Sigmoid colon (tissue), 7 donors: ENCODE measurements around the gene PRKCQ. TPM values are rescaled to one million over a fixed set of nuclear protein-coding genes. Genes with fewer than 3 reads are reported as not detected.

Experiments
- DNase-seq: peaks from one replicate; pipeline ENCODE4 v3.0.0-alpha.2; 2019
- H3K27ac ChIP-seq, 4 donors: fragments of 200-600 bp; sonication (generic); one replicate each; pipeline ENCODE4 v1.5.1; 2016 to 2019; ENCODE audit warnings: mild to moderate bottlenecking in 1 of 4
- H3K27me3 ChIP-seq, 3 donors: fragments of 200-600 bp; sonication (generic); one replicate each; pipeline ENCODE4 v1.5.1; 2019; ENCODE audit warnings: mild to moderate bottlenecking in 1 of 3
- H3K36me3 ChIP-seq, 4 donors: fragments of 200-600 bp; sonication (generic); one replicate each; pipeline ENCODE4 v1.5.1; 2016 to 2019
- H3K4me1 ChIP-seq, 4 donors: fragments of 200-600 bp; sonication (generic); one replicate each; pipeline ENCODE4 v1.5.1; 2017 to 2019
- H3K4me3 ChIP-seq, 4 donors: fragments of 200-600 bp; sonication (generic); one replicate each; pipeline ENCODE4 v1.5.1; 2017 to 2019; ENCODE audit warnings: mild to moderate bottlenecking in 2 of 4, moderate library complexity in 1 of 4
- H3K9me3 ChIP-seq, 4 donors: fragments of 200-600 bp in 3 of 4; sonication (generic) in 3 of 4; one replicate each; pipeline versions ENCODE4 v1.5.1 to v1.6.1; 2013 to 2019
- CTCF ChIP-seq, 4 experiments: fragments of 450-650 bp in 3 of 4; fragments of 200-600 bp in 1 of 4; IDR thresholded peaks; one replicate each; pipeline ENCODE4 v1.5.1; 2016 to 2019; ENCODE audit warnings: antibody characterized with exemption in 4 of 4, mild to moderate bottlenecking in 3 of 4, moderate library complexity in 2 of 4
- EP300 ChIP-seq, 4 donors: sonication (generic); formaldehyde crosslinking; IDR thresholded peaks; one replicate each; pipeline ENCODE4 v1.6.1; 2017; ENCODE audit warnings: antibody characterized with exemption in 4 of 4
- POLR2A ChIP-seq, 2 donors: fragments of 450-650 bp; IDR thresholded peaks; one replicate each; pipeline ENCODE4 v1.6.1; 2016; ENCODE audit warnings: antibody characterized with exemption in 2 of 2, mild to moderate bottlenecking in 2 of 2, moderate library complexity in 2 of 2
- POLR2AphosphoS5 ChIP-seq, 4 donors: sonication (generic); formaldehyde crosslinking; IDR thresholded peaks; one replicate each; pipeline ENCODE4 v1.6.1; 2017; ENCODE audit warnings: antibody characterized with exemption in 4 of 4
- WGBS, 2 donors: extraction: QIAGEN DNeasy Blood & Tissue Kit; methylation state at CpG; one replicate each; pipeline ENCODE4 v1.1.7; 2013; 5-methylcytosine and 5-hydroxymethylcytosine counted together
- intact Hi-C: fragments of 100-400 bp; cut with DNase I; formaldehyde crosslinking; loops from one replicate; pipeline ENCODE4 v1.15.1; 2023
- polyA plus RNA-seq, 3 donors: library from polyadenylated mRNA; stranded (reverse); fragments of 200-250 nt; gene quantifications; one replicate each; pipeline ENCODE4 v1.2.3, GENCODE V29; 2013
- total RNA-seq, 4 donors: library from RNA; depleted of rRNA; stranded (reverse); fragments of >200 nt; gene quantifications; one replicate each; pipeline ENCODE4 v1.1.0, GENCODE V29; 2016
- donor health status: healthy with polysubstance abuse.
- donor health status: Bipolar disorder and iron deficiency.
- donor health status: healthy.

The PRKCQ gene
- total and polyA plus RNA-seq, 7 donors, result 0.23 to 3.0 (median 0.81) TPM

- H3K27me3 ChIP-seq, result no peaks in the 10 kb centered on the region
- WGBS, 2 donors, result 74 to 88% methylated on average over 7 of the region's 7 CpGs
- DNase-seq, result no peak
- H3K36me3 ChIP-seq, result no peaks in the 10 kb centered on the region
- no peak overlapping the region for H3K27ac ChIP-seq
- H3K9me3 ChIP-seq, result no peaks in the 10 kb centered on the region
- intact Hi-C loops, result no loop called here
- H3K4me1 ChIP-seq, result no peaks in the 10 kb centered on the region
- no peak overlapping the region for H3K4me3 ChIP-seq
- TF ChIP-seq CTCF (IDR thresholded peaks at IDR 0.05) (no peak), EP300 (IDR thresholded peaks at IDR 0.05) (no peak), POLR2A (IDR thresholded peaks at IDR 0.05) (no peak), POLR2AphosphoS5 (IDR thresholded peaks at IDR 0.05) (no peak)
Observed at GRCh38 chr10:6553937-6554336, 26.1 kb downstream of the PRKCQ start.

GRCh38 chr10:6543431-6544005 lies 36.6 kb downstream of the PRKCQ start:
- 43 to 74% methylated on average over 9 of the region's 9 CpGs for WGBS, 2 donors
- no peak overlapping the region for H3K27ac ChIP-seq

GRCh38 chr10:6542999-6543430 lies 37.1 kb downstream of the PRKCQ start:
- no peak overlapping the region for H3K27ac ChIP-seq

More at GRCh38 chr10:6543431-6544005, 36.6 kb downstream of the PRKCQ start:
- no peaks in the 10 kb centered on the region for H3K4me1 ChIP-seq
- no peaks in the 10 kb centered on the region for H3K9me3 ChIP-seq
- H3K36me3 ChIP-seq, result no peaks in the 10 kb centered on the region
- H3K4me3 ChIP-seq, result no peak overlapping the region
- no peak for TF ChIP-seq CTCF (IDR thresholded peaks at IDR 0.05)
- TF ChIP-seq POLR2A (IDR thresholded peaks at IDR 0.05), result no peak
- no peak for TF ChIP-seq POLR2AphosphoS5 (IDR thresholded peaks at IDR 0.05)
- TF ChIP-seq EP300 (IDR thresholded peaks at IDR 0.05), result no peak
- no peak for DNase-seq
- H3K27me3 ChIP-seq, result no peaks in the 10 kb centered on the region
- intact Hi-C loops, result no loop called here

GRCh38 chr10:6539833-6540232 lies 40.2 kb downstream of the PRKCQ start:
- Histone ChIP-seq H3K36me3 (no peaks in the 10 kb centered on the region), H3K27me3 (no peaks in the 10 kb centered on the region), H3K27ac (no peak overlapping the region), H3K4me1 (no peaks in the 10 kb centered on the region), H3K9me3 (no peaks in the 10 kb centered on the region), H3K4me3 (no peak overlapping the region)
- DNase-seq, result no peak
- TF ChIP-seq POLR2A (IDR thresholded peaks at IDR 0.05), result no peak
- TF ChIP-seq EP300 (IDR thresholded peaks at IDR 0.05), result no peak
- TF ChIP-seq CTCF (IDR thresholded peaks at IDR 0.05), result no peak
- no peak for TF ChIP-seq POLR2AphosphoS5 (IDR thresholded peaks at IDR 0.05)
- intact Hi-C loops, result no loop called here

More at GRCh38 chr10:6542999-6543430, 37.1 kb downstream of the PRKCQ start:
- no peaks in the 10 kb centered on the region for H3K9me3 ChIP-seq
- intact Hi-C loops, result no loop called here
- no peaks in the 10 kb centered on the region for H3K4me1 ChIP-seq
- no peak for TF ChIP-seq EP300 (IDR thresholded peaks at IDR 0.05)
- no peak for TF ChIP-seq POLR2A (IDR thresholded peaks at IDR 0.05)
- TF ChIP-seq POLR2AphosphoS5 (IDR thresholded peaks at IDR 0.05), result no peak
- TF ChIP-seq CTCF (IDR thresholded peaks at IDR 0.05), result no peak
- H3K27me3 ChIP-seq, result no peaks in the 10 kb centered on the region
- WGBS, 2 donors, result 33 to 78% methylated on average over 9 of the region's 9 CpGs
- DNase-seq, result no peak
- H3K36me3 ChIP-seq, result no peaks in the 10 kb centered on the region
- H3K4me3 ChIP-seq, result no peak overlapping the region

- H3K4me3 ChIP-seq, result no peak overlapping the region
- no peak for DNase-seq
- no peaks in the 10 kb centered on the region for H3K4me1 ChIP-seq
- TF ChIP-seq POLR2A (IDR thresholded peaks at IDR 0.05) (no peak), EP300 (IDR thresholded peaks at IDR 0.05) (no peak), POLR2AphosphoS5 (IDR thresholded peaks at IDR 0.05) (no peak), CTCF (IDR thresholded peaks at IDR 0.05) (no peak)
- no peaks in the 10 kb centered on the region for H3K9me3 ChIP-seq
- intact Hi-C loops, result no loop called here
- WGBS, 2 donors, result 55 to 83% methylated on average over 5 of the region's 5 CpGs
- no peaks in the 10 kb centered on the region for H3K36me3 ChIP-seq
- no peaks in the 10 kb centered on the region for H3K27me3 ChIP-seq
- no peak overlapping the region for H3K27ac ChIP-seq
Observed at GRCh38 chr10:6537770-6538169, 42.3 kb downstream of the PRKCQ start.
